ENCODE data around the gene LTBP1. TPM values are rescaled to one million over a fixed set of nuclear protein-coding genes. Genes with fewer than 3 reads are reported as not detected.
A peak's percentile ranks its signal among the peaks of the same experiment; 100 is the strongest.

LTBP1 gene
- total RNA-seq, 1 experiment from 2014 or later: 12.5 TPM

DNA sequence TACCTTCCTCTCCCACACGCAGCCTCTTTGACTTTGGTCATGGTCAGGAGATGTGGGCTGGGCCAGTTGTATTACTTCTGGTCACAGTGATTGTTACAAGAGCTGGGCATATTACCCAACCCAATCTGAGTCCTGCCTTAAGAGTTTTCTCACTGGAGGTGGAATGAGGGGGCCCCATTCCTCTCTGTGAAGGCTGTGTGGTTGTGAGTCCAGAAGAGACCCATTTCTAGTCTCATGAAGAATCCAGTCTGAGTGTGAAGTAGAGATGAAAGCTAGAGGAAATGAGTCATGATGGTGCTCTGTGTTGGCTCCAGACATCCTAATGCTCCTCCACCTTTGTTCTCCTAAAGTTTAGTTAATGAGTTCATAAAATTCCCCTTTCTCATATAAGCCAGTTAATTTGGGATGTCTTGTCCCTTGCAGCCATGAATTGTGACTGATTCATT, 478.9 kb downstream of the LTBP1 start:
- intact Hi-C loops (cut with micrococcal nuclease; ENCODE audit: unreplicated experiment) (no loop called here), in situ Hi-C loops (cut with HindIII; ENCODE audit: low pct_unique_long_range_greater_than_20kb, low sequenced_read_pairs) (no loop called here)
- H3K9me3 ChIP-seq (ENCODE audit: control insufficient read depth, insufficient read depth, low read depth, low read length): no peaks in the 10 kb centered on the region
- no peaks in the 10 kb centered on the region for H3K27me3 ChIP-seq (ENCODE audit: control insufficient read depth, insufficient read depth, low read length)
- CTCF ChIA-PET: no interaction called here
- TF ChIP-seq POLR2AphosphoS5 (IDR thresholded peaks at IDR 0.05; ENCODE audit: low read depth, low read length) (no peak), SIN3A (IDR thresholded peaks at IDR 0.05; ENCODE audit: borderline replicate concordance, insufficient read depth, low read depth, low read length) (no peak)
- TF ChIP-seq, protein P1, sequence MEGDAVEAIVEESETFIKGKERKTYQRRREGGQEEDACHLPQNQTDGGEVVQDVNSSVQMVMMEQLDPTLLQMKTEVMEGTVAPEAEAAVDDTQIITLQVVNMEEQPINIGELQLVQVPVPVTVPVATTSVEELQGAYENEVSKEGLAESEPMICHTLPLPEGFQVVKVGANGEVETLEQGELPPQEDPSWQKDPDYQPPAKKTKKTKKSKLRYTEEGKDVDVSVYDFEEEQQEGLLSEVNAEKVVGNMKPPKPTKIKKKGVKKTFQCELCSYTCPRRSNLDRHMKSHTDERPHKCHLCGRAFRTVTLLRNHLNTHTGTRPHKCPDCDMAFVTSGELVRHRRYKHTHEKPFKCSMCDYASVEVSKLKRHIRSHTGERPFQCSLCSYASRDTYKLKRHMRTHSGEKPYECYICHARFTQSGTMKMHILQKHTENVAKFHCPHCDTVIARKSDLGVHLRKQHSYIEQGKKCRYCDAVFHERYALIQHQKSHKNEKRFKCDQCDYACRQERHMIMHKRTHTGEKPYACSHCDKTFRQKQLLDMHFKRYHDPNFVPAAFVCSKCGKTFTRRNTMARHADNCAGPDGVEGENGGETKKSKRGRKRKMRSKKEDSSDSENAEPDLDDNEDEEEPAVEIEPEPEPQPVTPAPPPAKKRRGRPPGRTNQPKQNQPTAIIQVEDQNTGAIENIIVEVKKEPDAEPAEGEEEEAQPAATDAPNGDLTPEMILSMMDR (IDR thresholded peaks at IDR 0.05): no peak
- no peak overlapping the region for H3K4me3 ChIP-seq (ENCODE audit: low read depth in 2 of 2, low read length in 2 of 2)
- H3K36me3 ChIP-seq (ENCODE audit: control insufficient read depth, insufficient read depth, low read length): no peaks in the 10 kb centered on the region
- no TSS peak for BruUV-seq (replicated peaks)
- POLR2A ChIA-PET: no interaction called here
- H3K4me1 ChIP-seq (ENCODE audit: control insufficient read depth, insufficient read depth, low read length): no peaks in the 10 kb centered on the region
- DNase-seq (ENCODE audit: low read depth, low spot score) (no peak), ATAC-seq (peak; percentile 30; the same call in 1 of the 2 replicates)
- no peak overlapping the region for H3K27ac ChIP-seq (ENCODE audit: low read length)

DNA sequence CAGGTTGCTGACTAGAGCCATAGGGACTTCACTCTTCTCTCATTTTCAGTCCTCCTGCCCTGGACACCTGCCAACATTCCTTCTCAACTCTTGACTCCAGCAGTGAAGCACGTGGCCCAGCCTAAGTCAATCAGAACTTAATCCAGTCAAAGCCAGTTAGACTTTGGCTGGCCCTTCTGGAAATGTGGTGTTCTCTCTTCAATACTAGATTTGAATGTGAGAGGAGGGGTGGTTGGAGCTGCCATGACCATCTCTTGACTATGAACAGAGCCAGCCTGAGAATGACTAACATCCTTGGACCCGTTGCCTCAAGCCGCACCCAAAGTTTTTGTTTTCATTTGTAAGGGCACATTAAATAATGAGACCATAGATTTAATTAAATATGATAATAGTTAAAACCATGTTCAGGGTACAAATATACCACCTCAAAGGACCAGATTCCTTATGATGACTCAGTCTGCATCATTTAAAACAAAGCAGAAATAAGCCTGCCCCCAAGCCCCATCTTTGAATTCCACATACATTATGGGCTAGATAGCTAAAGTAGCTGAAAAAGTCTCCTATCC, 480.0 kb downstream of the LTBP1 start:
- in situ Hi-C loops (cut with HindIII; ENCODE audit: low pct_unique_long_range_greater_than_20kb, low sequenced_read_pairs) (no loop called here), intact Hi-C loops (cut with micrococcal nuclease; ENCODE audit: unreplicated experiment) (no loop called here)
- Histone ChIP-seq H3K36me3 (ENCODE audit: control insufficient read depth, insufficient read depth, low read length) (no peaks in the 10 kb centered on the region), H3K27ac (ENCODE audit: low read length) (no peak overlapping the region), H3K4me3 (ENCODE audit: low read depth in 2 of 2, low read length in 2 of 2) (no peak overlapping the region), H3K4me1 (ENCODE audit: control insufficient read depth, insufficient read depth, low read length) (no peaks in the 10 kb centered on the region), H3K27me3 (ENCODE audit: control insufficient read depth, insufficient read depth, low read length) (no peaks in the 10 kb centered on the region), H3K9me3 (ENCODE audit: control insufficient read depth, insufficient read depth, low read depth, low read length) (no peaks in the 10 kb centered on the region)
- ChIA-PET POLR2A (no interaction called here), CTCF (no interaction called here)
- DNase-seq (ENCODE audit: low read depth, low spot score) (no peak), ATAC-seq (no peak)
- no TSS peak for BruUV-seq (replicated peaks)
- TF ChIP-seq, protein P1 (IDR thresholded peaks at IDR 0.05): no peak
- TF ChIP-seq SIN3A (IDR thresholded peaks at IDR 0.05; ENCODE audit: borderline replicate concordance, insufficient read depth, low read depth, low read length) (no peak), TCF7L2 (IDR thresholded peaks at IDR 0.05; ENCODE audit: low read depth, low read length) (no peak)
- TF ChIP-seq, protein P2, sequence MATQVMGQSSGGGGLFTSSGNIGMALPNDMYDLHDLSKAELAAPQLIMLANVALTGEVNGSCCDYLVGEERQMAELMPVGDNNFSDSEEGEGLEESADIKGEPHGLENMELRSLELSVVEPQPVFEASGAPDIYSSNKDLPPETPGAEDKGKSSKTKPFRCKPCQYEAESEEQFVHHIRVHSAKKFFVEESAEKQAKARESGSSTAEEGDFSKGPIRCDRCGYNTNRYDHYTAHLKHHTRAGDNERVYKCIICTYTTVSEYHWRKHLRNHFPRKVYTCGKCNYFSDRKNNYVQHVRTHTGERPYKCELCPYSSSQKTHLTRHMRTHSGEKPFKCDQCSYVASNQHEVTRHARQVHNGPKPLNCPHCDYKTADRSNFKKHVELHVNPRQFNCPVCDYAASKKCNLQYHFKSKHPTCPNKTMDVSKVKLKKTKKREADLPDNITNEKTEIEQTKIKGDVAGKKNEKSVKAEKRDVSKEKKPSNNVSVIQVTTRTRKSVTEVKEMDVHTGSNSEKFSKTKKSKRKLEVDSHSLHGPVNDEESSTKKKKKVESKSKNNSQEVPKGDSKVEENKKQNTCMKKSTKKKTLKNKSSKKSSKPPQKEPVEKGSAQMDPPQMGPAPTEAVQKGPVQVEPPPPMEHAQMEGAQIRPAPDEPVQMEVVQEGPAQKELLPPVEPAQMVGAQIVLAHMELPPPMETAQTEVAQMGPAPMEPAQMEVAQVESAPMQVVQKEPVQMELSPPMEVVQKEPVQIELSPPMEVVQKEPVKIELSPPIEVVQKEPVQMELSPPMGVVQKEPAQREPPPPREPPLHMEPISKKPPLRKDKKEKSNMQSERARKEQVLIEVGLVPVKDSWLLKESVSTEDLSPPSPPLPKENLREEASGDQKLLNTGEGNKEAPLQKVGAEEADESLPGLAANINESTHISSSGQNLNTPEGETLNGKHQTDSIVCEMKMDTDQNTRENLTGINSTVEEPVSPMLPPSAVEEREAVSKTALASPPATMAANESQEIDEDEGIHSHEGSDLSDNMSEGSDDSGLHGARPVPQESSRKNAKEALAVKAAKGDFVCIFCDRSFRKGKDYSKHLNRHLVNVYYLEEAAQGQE (IDR thresholded peaks at IDR 0.05; ENCODE audit: insufficient read depth in 1 of 2, low read depth in 2 of 2, low read length in 1 of 2): no peak

All from Panc1 (cell line).